ENCODE measurements around the gene CAV1.

Gene CAV1

GRCh38 chr7:116610210-116610609 lies 85.4 kb downstream of the CAV1 start:
- TF ChIP-seq, protein P1, sequence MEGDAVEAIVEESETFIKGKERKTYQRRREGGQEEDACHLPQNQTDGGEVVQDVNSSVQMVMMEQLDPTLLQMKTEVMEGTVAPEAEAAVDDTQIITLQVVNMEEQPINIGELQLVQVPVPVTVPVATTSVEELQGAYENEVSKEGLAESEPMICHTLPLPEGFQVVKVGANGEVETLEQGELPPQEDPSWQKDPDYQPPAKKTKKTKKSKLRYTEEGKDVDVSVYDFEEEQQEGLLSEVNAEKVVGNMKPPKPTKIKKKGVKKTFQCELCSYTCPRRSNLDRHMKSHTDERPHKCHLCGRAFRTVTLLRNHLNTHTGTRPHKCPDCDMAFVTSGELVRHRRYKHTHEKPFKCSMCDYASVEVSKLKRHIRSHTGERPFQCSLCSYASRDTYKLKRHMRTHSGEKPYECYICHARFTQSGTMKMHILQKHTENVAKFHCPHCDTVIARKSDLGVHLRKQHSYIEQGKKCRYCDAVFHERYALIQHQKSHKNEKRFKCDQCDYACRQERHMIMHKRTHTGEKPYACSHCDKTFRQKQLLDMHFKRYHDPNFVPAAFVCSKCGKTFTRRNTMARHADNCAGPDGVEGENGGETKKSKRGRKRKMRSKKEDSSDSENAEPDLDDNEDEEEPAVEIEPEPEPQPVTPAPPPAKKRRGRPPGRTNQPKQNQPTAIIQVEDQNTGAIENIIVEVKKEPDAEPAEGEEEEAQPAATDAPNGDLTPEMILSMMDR (IDR thresholded peaks at IDR 0.05; ENCODE audit: insufficient read depth, missing control alignments) = no peak
- no peak for DNase-seq (ENCODE audit: insufficient read length, low spot score)
- no peak for FAIRE-seq

DNA sequence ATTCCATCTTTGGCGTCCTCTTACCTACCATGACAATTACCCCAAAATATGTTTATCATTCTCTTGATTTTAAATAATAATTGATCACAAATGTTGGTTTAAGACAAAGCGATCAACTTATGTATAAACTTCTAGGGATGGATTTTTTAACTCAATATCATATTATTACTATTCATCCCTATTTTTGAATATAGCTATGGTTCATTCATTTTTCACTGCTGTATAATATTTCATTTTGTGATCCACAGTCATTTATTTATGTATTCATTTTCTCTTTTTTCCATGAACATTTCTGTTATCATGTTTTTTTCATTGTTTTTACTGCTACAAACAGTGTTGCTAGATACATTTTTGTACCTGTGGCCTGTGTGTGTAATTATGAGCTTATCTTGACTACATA lies 85.9 kb downstream of the CAV1 start:
- FAIRE-seq (no peak), DNase-seq (ENCODE audit: insufficient read length, low spot score) (no peak)
- TF ChIP-seq, protein P1 (IDR thresholded peaks at IDR 0.05; ENCODE audit: insufficient read depth, missing control alignments) = no peak
